Hematopoietic multipotent progenitor cell treated with erythropoietin and hydrocortisone succinate and interleukin-3 and kit ligand, for 8 days (in vitro differentiated cells): Measurements from ENCODE around the gene SYT2.
"Not testable (repeated sequence)": the region's sequence is repeated elsewhere in the genome, so short reads cannot be mapped to it uniquely, and the experiment has no call there.

Experiments
- DNase-seq: peaks from one replicate; pipeline ENCODE4 v3.0.0-alpha.2; 2015

The SYT2 gene

DNA sequence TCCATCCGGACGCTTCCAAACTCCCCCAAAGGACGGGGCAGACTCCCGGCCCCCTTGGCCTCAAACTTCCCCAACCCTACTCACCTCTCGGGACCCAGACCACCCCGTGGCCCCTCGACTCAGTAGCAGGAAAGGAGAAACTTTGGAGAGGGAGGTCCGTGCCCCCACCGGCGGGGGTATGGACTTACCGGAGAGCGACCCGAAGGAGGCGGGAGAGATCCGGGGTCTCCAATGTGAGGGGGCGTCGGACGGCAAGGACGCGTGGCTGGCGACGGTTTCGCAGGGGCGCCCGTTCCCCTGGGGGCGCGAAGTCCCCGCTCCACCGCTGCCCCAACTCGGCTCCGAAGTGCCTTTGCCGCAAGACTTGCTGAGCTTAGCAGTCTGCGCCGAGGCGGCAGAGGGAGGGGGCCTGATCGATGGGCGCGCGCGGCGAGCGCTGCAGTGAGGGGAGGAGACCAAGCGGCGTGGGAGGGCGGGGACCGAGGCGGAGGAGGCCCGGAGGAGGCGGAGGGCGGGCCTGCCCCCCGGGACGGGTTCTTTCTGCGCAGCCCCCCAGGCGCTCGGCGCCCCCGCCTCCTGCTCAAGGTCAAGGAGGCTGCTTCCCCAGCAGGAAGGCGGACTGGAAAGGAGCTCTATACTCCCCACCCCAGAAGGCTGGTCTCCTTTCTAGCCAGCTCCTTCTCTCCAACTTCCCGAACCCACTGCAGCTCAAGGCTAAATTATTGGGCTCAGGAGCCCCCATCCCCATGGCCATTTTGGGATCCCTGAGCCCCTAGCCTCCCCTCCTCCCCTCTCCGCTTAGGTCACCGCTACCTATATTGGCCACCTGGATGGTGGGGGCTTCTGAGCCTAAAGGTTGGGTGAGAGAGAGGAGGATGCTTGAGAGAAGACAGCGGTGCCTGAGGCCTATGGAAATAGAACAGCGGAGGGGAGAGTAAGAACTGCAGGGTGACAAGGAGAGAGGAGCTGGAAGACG, at the start of gene SYT2:
Gene SYT2, minus strand, starts transcription at position 385 of the 976 bp plus-strand sequence. CDS start 104,682 bp downstream, outside the sequence.
- DNase-seq = no peak

- no peak for DNase-seq
These were observed 46.1 kb upstream of the SYT2 start for GRCh38 chr1:202756391-202756790.

DNA sequence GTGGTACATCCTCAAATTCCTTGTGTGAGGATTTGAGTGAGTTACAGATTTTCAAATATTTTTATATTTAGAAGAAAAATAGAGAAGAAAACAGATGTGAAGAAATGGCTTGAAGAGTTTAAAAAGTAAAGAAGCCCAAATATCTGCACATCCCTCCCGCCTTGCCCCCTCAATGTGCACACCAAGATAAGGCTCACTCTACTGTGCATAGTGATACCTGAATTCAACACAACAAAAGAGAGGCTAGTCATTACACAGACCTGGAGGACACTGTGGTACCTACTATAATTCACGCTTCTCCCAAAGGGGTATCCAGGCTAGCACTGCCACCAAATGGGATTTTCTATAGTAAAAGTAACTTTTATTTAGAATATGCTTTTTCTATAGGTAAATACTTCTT, 44.0 kb upstream of the SYT2 start:
- peak; percentile 57 for DNase-seq

- DNase-seq = no peak
These were observed 42.5 kb upstream of the SYT2 start for GRCh38 chr1:202752774-202753173.

DNA sequence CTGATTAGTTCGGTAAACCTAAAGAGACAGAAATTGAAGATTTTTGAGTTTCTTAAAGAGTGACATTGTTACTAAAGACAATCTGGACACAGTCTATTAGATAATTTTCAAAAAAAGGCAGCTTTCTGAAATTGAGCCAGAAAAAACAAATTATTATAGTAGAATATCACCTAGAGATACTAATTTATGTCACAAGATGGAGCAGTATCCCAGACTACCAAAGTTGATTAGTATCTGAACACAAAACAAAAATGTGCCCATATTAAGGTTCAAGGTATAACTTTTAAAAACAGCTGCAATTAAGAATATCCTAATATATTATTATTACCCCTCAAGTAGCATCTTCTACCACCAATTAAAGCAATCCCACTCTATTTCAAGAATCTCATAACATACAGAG, 40.5 kb upstream of the SYT2 start:
- DNase-seq = peak; percentile 15

DNA sequence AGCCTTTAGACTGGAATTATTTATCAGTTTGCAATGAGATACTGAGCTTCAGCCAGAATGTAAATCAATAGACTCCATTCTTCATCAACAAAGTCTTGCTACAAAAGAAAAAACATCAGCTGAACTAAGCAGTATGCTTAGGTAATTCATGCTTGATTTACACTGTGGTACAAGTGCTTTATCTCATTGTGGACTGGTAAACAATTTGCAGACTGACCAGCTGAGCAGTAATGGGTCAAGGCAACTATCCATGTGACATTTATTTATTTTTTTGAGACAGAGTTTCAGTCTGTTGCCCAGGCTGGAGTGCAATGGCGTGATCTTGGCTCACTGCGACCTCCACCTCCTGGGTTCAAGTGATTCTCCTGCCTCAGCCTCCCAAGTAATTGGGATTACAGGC, 39.8 kb upstream of the SYT2 start:
- no peak for DNase-seq

DNA sequence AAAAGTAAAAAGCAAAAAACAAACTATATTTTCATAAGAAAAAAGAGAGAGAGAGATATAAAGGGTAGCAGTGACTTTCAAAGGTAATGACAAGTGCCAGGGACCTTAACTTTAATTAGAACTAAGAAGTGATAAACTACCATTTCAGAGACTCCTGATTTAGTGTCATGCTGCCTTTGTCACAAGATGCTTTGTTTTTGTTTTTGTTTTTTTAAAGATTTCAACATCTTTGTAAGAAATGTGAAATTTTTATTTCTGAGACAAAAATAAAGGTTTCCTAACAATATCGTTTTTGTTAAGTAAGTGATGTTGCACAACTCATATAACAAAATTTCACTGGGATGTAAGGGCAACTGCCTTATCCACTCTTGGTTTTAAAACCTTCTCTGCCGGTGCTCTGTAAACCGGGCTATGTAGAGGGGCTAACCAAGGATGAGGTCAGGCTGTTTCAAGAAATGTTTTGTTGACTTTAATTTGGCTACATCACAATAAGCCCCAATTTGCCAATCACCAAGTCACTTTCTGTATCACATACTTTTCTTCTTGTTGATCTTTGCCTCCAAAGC, 35.2 kb upstream of the SYT2 start:
- DNase-seq = no peak

DNA sequence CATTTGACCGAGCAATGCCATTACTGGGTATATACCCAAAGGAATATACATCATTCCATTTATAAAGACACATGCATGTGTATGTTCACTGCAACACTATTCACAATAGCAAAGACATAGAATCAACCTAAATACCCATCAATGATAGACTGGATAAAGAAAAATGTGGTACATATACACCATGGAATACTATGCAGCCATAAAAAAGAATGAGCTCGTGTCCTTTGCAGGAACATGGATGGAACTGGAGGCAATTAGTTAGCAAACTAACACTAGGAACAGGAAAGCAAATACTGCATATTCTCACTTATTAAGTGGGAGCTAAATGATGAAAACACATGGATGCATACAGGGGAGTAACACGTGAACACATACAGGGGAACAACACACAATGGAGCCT, 34.5 kb upstream of the SYT2 start:
- not testable (repeated sequence) for DNase-seq

GRCh38 chr1:202742496-202742895, 32.2 kb upstream of the SYT2 start:
- DNase-seq = no peak

- no peak for DNase-seq
These were observed 23.0 kb upstream of the SYT2 start for GRCh38 chr1:202733251-202733650.

DNA sequence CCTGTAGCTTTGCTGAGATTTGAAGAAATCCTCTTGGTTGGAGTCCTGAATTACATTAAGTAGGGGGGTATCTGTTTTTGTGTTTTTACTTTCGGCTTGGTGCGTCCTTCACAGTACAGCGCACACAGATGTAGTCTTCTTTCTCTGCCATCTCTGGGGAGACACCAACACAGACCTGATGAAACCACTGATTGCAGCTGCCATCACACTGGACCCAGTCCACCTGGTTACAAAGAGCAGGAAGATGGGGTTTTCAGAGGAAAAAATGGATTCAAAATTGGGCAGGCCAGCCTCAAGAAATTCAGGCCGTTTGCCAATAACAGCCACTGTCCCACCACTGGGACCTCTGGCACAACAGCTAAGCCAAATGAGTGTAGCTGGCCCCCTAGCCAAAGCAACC, 18.7 kb upstream of the SYT2 start:
- no peak for DNase-seq

GRCh38 chr1:202725526-202725925, 15.3 kb upstream of the SYT2 start:
- DNase-seq = no peak

DNA sequence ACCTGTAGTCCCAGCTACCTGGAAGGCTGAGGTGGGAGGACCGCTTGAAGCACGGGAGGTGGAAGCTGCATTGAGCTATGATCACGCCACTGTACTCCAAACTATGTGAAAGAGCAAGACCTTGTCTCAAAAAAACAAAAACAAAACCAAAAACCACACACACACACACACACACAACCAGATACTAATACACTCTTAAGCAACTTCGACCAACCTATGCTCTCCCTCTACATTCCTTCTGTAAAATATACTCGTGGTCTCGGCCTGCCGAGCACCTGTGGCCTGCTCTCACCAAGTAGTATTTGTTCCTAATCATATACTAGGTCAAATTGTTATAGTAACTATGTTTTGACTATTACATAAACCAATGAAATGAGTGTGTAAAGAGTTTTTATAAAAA, 13.5 kb upstream of the SYT2 start:
- DNase-seq = no peak

GRCh38 chr1:202723046-202723445, 12.8 kb upstream of the SYT2 start:
- DNase-seq = not testable (repeated sequence)

- no peak for DNase-seq
These were observed 6.4 kb upstream of the SYT2 start for GRCh38 chr1:202716654-202717053.

GRCh38 chr1:202714202-202714601, 3.9 kb upstream of the SYT2 start:
- DNase-seq = not testable (repeated sequence)

- no peak for DNase-seq
These were observed 2.9 kb upstream of the SYT2 start for GRCh38 chr1:202713110-202713509.

- DNase-seq = no peak
These were observed 1.8 kb upstream of the SYT2 start for GRCh38 chr1:202711949-202712635.

DNA sequence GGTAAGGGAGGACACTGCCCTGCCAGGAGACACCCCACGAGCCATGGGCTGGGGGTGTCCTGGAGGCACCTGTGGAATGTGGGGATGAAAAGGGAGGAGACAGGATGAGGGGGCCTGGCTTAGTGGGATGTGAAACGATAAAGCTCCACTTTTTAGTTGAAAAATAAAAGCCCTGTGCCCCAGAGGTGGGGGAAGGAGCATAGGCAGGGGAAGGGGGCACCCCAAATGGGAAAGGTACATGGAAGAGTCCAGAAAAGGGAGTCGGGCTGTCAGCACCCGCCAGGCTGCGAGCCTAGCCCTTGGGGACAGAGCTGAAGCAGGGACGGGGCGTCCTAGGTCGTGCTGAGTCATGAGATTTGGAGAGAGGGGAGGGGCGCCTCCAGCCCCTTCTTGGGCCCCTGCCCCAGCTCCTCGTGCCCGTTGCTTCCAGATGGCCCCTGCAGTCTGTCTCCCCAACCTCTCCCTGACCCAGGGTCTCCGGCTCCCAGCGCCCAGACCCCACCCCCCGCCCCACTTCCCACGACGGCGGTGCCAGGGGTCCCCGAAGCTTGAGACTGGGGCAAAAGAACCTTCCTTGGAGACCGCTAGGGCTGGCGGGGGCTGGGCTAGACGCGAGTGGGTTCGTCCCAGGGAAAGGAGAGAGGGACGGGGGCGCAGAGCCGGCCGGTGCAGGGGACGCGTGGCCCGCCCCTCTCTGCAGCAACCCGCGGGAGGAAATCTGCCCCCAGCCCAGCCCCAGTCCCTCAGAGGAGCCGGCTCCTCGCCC, 795 bp downstream of the SYT2 start:
- no peak for DNase-seq

DNA sequence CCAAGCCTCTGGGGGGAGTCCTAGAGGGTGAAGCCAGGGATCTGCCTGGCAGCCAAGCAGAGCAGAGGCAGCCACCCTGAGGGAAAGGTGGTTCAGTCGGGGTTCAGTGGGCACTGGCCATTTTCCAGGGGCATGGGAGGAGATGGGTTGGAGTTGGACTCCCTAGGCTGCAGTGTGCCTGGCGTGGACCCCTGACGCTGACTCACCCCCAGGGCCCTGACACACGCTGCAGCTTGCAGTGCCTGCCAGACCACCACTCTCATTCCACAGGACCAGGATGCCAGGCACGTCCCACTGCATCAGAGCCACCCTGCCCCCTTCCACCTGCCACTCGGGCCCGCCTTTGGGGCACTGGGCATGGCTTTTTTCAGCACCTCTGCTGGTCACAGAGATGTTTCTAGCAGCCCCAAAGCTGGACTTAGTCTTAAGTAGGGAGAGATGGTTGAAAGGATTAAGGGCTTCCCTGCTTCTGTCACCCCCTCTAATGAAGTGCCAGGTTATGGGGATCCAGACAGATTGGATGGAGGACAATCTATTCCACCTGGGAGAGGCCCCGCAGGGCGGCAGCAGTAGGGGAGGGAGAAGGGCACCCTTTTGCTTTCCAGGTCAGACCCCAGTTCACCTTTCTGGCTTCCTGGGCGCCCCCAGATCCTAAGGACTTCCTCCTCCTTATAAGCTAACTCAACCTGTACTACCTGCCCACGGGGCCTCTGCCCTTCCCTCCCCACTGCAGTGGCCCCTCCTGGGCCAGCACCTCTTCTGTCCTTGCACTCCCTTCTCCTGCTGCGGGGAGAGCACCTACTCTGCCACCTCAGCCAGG, 1.6 kb downstream of the SYT2 start:
- no peak for DNase-seq

- no peak for DNase-seq
These were observed 3.4 kb downstream of the SYT2 start for GRCh38 chr1:202706851-202707250.

DNA sequence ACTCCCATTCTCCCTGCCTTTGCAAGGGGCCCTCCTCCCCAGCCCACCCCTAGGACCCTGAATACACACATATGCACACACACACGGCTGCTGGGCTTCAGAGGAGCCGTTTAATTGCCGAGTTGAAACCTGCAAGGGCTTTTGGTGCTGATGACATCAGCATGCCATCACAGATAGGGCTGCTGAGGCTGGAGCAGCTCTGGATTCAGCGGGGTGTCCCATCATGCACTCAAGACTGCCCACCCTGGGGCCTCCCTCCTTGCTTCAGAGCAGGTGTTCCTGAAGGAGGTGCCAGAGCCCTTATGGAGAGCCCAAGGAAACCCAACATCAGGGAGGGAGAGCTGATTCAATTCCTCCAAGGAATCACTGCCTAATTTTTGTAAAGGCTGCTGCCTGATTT, 5.7 kb downstream of the SYT2 start:
- no peak for DNase-seq
